ENCODE results near the gene ZNF598. TPM values are rescaled to one million over a fixed set of nuclear protein-coding genes. Genes with fewer than 3 reads are reported as not detected.

ZNF598 gene
- total and polyA plus RNA-seq, 2 experiments from 2014 or later = 8.5 to 48.6 TPM

DNA sequence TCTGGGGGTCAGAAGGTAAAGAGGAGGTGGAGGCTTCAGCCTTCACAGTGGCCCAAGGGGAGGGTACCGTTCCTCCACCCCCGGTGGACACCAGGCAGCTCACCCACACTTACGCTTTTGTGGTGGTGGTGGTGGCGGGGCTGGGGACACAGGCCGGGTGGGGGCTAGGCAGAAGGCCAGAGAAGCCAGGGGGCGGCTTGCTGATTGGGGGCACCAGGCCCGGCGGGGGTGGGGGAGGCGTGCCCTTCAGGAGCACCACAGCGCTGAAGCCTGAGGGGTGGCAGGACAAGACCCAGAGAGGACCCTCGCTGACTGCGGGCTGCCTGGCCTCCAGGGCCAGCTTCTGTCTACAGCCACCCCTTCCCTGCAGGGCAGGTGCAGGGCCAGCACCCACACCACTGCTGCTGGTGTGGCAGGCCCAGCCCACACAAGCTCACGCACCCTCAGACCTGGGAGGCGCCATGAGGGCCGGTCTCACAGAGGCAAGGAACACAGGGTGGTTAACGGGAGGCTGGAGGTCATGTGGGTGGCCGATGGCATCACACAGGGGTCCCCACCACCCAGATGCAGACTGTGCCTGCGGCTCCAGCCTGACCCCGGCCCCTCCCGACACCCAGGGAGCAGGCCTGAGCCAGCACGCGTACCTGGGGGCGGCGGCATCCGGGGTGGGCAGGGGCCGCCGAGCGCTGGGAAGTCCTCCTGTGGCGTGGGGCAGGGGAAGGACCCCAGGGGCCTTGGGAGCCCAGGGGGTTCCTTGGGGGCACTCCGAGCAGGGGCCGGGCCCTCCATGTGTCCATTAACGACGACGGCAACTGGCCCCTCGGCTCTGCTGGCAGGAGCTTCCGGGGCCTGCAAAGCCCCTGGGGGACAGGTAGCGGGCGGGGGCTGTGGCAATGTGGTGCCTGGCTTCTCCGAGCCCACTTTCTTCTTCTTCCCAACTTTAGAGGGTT lies 10.5 kb downstream of the ZNF598 start (continued):
- TF ChIP-seq, protein P1, sequence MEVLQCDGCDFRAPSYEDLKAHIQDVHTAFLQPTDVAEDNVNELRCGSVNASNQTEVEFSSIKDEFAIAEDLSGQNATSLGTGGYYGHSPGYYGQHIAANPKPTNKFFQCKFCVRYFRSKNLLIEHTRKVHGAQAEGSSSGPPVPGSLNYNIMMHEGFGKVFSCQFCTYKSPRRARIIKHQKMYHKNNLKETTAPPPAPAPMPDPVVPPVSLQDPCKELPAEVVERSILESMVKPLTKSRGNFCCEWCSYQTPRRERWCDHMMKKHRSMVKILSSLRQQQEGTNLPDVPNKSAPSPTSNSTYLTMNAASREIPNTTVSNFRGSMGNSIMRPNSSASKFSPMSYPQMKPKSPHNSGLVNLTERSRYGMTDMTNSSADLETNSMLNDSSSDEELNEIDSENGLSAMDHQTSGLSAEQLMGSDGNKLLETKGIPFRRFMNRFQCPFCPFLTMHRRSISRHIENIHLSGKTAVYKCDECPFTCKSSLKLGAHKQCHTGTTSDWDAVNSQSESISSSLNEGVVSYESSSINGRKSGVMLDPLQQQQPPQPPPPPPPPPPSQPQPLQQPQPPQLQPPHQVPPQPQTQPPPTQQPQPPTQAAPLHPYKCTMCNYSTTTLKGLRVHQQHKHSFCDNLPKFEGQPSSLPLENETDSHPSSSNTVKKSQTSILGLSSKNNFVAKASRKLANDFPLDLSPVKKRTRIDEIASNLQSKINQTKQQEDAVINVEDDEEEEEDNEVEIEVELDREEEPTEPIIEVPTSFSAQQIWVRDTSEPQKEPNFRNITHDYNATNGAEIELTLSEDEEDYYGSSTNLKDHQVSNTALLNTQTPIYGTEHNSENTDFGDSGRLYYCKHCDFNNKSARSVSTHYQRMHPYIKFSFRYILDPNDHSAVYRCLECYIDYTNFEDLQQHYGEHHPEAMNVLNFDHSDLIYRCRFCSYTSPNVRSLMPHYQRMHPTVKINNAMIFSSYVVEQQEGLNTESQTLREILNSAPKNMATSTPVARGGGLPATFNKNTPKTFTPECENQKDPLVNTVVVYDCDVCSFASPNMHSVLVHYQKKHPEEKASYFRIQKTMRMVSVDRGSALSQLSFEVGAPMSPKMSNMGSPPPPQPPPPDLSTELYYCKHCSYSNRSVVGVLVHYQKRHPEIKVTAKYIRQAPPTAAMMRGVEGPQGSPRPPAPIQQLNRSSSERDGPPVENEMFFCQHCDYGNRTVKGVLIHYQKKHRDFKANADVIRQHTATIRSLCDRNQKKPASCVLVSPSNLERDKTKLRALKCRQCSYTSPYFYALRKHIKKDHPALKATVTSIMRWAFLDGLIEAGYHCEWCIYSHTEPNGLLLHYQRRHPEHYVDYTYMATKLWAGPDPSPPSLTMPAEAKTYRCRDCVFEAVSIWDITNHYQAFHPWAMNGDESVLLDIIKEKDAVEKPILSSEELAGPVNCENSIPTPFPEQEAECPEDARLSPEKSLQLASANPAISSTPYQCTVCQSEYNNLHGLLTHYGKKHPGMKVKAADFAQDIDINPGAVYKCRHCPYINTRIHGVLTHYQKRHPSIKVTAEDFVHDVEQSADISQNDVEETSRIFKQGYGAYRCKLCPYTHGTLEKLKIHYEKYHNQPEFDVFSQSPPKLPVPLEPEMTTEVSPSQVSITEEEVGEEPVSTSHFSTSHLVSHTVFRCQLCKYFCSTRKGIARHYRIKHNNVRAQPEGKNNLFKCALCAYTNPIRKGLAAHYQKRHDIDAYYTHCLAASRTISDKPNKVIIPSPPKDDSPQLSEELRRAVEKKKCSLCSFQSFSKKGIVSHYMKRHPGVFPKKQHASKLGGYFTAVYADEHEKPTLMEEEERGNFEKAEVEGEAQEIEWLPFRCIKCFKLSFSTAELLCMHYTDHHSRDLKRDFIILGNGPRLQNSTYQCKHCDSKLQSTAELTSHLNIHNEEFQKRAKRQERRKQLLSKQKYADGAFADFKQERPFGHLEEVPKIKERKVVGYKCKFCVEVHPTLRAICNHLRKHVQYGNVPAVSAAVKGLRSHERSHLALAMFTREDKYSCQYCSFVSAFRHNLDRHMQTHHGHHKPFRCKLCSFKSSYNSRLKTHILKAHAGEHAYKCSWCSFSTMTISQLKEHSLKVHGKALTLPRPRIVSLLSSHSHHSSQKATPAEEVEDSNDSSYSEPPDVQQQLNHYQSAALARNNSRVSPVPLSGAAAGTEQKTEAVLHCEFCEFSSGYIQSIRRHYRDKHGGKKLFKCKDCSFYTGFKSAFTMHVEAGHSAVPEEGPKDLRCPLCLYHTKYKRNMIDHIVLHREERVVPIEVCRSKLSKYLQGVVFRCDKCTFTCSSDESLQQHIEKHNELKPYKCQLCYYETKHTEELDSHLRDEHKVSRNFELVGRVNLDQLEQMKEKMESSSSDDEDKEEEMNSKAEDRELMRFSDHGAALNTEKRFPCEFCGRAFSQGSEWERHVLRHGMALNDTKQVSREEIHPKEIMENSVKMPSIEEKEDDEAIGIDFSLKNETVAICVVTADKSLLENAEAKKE (CRISPR knock-in tag; IDR thresholded peaks at IDR 0.05) = no peak
- TF ChIP-seq NANOG (IDR thresholded peaks at IDR 0.05; ENCODE audit: borderline replicate concordance) (no peak), EZH2phosphoT487 (IDR thresholded peaks at IDR 0.05; ENCODE audit: unreplicated experiment) (no peak), POLR2AphosphoS5 (IDR thresholded peaks at IDR 0.05; ENCODE audit: low read depth) (no peak), ETS1 (IDR thresholded peaks at IDR 0.05) (no peak)

DNA sequence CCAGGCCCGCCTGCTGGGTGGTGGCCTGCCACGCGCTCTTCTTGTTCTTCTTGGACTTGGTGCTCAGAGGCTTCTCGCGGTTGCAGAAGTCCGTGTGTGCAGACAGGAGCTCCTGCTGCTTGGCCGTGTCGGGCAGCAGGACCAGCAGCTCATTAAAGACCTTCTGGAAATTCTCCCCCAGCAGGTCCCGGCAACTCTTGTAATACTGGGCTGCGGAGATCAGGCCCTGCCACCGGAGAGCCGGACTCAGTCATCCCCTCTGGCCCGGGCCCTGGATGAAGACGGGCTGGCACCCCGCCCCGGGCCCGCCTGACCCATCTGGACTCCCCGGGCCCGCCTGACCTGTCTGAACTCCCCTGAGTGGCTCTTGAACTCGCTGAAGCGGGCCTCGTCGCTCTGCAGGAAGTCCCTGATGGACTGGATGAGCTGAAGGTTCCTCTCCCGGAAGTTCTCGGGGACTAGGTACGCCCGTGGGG lies 11.2 kb downstream of the ZNF598 start:
- Histone ChIP-seq H4K20me1 (replicated peaks; ENCODE audit: insufficient read depth) (peaks cover 2% of the 10 kb centered on the region), H3K27ac (ENCODE audit: low read depth) (no peak overlapping the region), H3K4me1 (ENCODE audit: insufficient read depth) (no peaks in the 10 kb centered on the region), H2AFZ (no peak overlapping the region), H3K4me2 (no peak overlapping the region), H3K9me2 (ENCODE audit: insufficient read depth) (no peaks in the 10 kb centered on the region), H3F3A (replicated peaks; ENCODE audit: low read depth) (0 out of 2 replicates have a peak, but pooled peaks cover 12% of the 10 kb centered on the region), H3K79me2 (replicated peaks; ENCODE audit: insufficient read depth) (peaks cover 6% of the 10 kb centered on the region), H3K4me3 (no peak overlapping the region), H3K36me3 (ENCODE audit: insufficient read depth) (no peaks in the 10 kb centered on the region; the same call in 1 of the 2 replicates), H3K27me3 (ENCODE audit: insufficient read depth) (no peaks in the 10 kb centered on the region)
- peaks cover 3% of the 10 kb centered on the region for H3K27me3 Mint-ChIP-seq (ENCODE audit: insufficient read depth, low read depth, poor library complexity)
- H3K4me1 Mint-ChIP-seq = peaks cover under 1% of the 10 kb centered on the region; the same call in 2 of the 3 replicates
- H3K27ac Mint-ChIP-seq = no peak overlapping the region
- no peak overlapping the region; the same call in 2 of the 3 replicates for H3K4me3 Mint-ChIP-seq
- DNase-seq (ENCODE audit: low spot score) (no peak), ATAC-seq (no peak)
- H3K36me3 Mint-ChIP-seq (ENCODE audit: low read depth) = peaks cover 31% of the 10 kb centered on the region
- H3K9me3 Mint-ChIP-seq = no peaks in the 10 kb centered on the region
- TF ChIP-seq STAT1 (IDR thresholded peaks at IDR 0.05; ENCODE audit: unreplicated experiment) (no peak), REST (IDR thresholded peaks at IDR 0.05; ENCODE audit: unreplicated experiment) (no peak)

Data from GM23338 (cell line).